ENCODE results near the gene PTPN23. TPM values are rescaled to one million over a fixed set of nuclear protein-coding genes. Genes with fewer than 3 reads are reported as not detected.

PTPN23 gene
- total RNA-seq, 1 donor from 2014 or later = 40.3 TPM

DNA sequence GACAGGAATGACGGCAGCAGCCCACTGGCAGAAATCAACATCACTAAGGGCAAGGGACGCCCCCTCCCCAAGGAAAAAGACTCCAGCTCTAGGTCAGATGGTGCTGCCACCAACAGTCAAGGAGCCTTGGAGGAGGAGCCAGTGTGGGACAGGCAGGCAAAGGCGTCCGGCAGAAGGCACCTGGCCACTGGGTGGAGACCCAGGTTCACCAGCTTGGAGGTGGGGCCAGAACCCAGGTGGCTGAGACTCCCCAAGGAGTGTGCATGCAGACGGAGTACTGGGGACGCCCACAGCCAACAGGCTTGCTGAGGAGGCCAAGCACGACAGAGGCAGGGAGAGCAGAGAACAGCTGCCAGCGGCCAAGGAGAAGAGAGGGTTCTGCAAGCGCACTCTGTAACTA lies 35.2 kb downstream of the PTPN23 start:
- no peak for FAIRE-seq

DNA sequence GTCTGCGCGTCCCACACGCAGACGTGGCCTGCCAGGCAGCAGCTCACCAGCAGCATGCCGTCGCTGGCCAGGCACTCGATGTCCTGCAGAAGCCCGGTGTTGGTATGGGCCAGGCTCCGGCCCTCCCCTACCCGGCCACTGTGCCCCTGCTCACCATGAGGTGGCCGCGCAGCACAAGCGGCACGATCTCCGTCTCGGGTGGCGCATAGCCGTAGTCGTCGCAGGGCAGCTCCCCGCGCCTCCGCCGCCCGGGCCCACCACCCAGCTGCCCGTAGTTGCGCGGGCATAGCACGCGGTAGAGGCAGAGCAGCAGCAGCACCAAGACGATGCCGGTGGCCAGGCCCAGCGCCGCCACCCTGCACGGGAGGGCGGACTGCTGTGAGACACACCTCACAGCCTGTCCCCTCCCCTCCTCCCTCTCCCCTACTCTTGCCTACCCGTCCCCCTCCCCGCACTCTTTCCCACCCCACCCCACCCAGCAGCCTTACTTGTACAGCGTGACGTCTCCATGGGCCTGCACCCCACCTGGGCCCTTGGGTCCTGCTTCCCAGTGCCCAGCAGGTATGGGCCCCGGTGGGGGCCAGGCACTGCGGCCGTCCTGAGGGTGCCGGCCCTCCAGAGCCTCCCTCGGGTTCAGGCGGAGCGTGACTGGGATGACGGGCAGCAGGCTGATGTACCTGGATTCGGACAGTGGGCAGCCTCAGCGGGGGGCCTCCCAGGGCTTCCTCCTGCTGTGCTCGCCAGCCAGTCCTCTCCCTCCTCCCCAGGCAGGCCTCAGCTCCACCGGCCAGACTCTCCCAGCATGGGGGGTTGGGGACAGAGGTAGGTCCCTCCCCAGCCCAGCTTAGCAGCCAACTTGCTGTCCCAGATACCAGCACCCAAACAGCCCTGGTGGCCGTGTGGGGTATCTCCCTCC lies 37.6 kb downstream of the PTPN23 start:
- no peaks in the 10 kb centered on the region for H3K79me2 ChIP-seq (ENCODE audit: insufficient read depth, low read length)
- H3K36me3 ChIP-seq (ENCODE audit: insufficient read depth, low read length) = peaks cover 3% of the 10 kb centered on the region
- no peak overlapping the region for H3K27ac ChIP-seq (ENCODE audit: low read depth, low read length)
- Mint-ChIP-seq H3K9me3 (ENCODE audit: unreplicated experiment) (no peaks in the 10 kb centered on the region), H3K27me3 (ENCODE audit: low read depth, unreplicated experiment) (no peaks in the 10 kb centered on the region), H3K4me1 (ENCODE audit: low read depth, unreplicated experiment) (peaks cover 4% of the 10 kb centered on the region), H3K36me3 (ENCODE audit: low read depth, unreplicated experiment) (peaks cover 17% of the 10 kb centered on the region), H3K27ac (ENCODE audit: unreplicated experiment) (no peak overlapping the region), H3K4me3 (ENCODE audit: unreplicated experiment) (no peak overlapping the region)
- peaks cover 7% of the 10 kb centered on the region for H3K4me1 ChIP-seq (ENCODE audit: insufficient read depth, low read length)
- no peak overlapping the region for H3K9ac ChIP-seq (ENCODE audit: low read length)
- H2AFZ ChIP-seq (ENCODE audit: low read depth, low read length) = no peak overlapping the region
- TF ChIP-seq, protein P1, sequence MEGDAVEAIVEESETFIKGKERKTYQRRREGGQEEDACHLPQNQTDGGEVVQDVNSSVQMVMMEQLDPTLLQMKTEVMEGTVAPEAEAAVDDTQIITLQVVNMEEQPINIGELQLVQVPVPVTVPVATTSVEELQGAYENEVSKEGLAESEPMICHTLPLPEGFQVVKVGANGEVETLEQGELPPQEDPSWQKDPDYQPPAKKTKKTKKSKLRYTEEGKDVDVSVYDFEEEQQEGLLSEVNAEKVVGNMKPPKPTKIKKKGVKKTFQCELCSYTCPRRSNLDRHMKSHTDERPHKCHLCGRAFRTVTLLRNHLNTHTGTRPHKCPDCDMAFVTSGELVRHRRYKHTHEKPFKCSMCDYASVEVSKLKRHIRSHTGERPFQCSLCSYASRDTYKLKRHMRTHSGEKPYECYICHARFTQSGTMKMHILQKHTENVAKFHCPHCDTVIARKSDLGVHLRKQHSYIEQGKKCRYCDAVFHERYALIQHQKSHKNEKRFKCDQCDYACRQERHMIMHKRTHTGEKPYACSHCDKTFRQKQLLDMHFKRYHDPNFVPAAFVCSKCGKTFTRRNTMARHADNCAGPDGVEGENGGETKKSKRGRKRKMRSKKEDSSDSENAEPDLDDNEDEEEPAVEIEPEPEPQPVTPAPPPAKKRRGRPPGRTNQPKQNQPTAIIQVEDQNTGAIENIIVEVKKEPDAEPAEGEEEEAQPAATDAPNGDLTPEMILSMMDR (IDR thresholded peaks at IDR 0.05; ENCODE audit: insufficient read depth, low read depth, low read length) = no peak
- TF ChIP-seq EZH2 (IDR thresholded peaks at IDR 0.05; ENCODE audit: insufficient read depth, low read length) = no peak
- DNase-seq (ENCODE audit: low read depth) = no peak
- FAIRE-seq = no peak
- no peaks in the 10 kb centered on the region for H3K9me3 ChIP-seq (ENCODE audit: insufficient read depth, low read depth, low read length)
- no peak overlapping the region for H3K4me3 ChIP-seq (ENCODE audit: insufficient read depth, low read depth, low read length)
- H3K27me3 ChIP-seq (ENCODE audit: insufficient read depth, low read length) = no peaks in the 10 kb centered on the region
- peaks cover 3% of the 10 kb centered on the region for H4K20me1 ChIP-seq (ENCODE audit: insufficient read depth, low read length)
- H3K4me2 ChIP-seq (ENCODE audit: low read length) = no peak overlapping the region

More for the DNA sequence above, 35.2 kb downstream of the PTPN23 start:
- Mint-ChIP-seq H3K27me3 (ENCODE audit: low read depth, unreplicated experiment) (no peaks in the 10 kb centered on the region), H3K27ac (ENCODE audit: unreplicated experiment) (no peak overlapping the region), H3K36me3 (ENCODE audit: low read depth, unreplicated experiment) (peaks cover 18% of the 10 kb centered on the region), H3K4me1 (ENCODE audit: low read depth, unreplicated experiment) (peaks cover under 1% of the 10 kb centered on the region), H3K4me3 (ENCODE audit: unreplicated experiment) (no peak overlapping the region), H3K9me3 (ENCODE audit: unreplicated experiment) (no peaks in the 10 kb centered on the region)
- Histone ChIP-seq H3K27ac (ENCODE audit: low read depth, low read length) (no peak overlapping the region), H3K27me3 (ENCODE audit: insufficient read depth, low read length) (no peaks in the 10 kb centered on the region), H3K4me1 (ENCODE audit: insufficient read depth, low read length) (peaks cover 3% of the 10 kb centered on the region), H3K9me3 (ENCODE audit: insufficient read depth, low read depth, low read length) (no peaks in the 10 kb centered on the region), H3K79me2 (ENCODE audit: insufficient read depth, low read length) (no peaks in the 10 kb centered on the region), H3K4me2 (ENCODE audit: low read length) (no peak overlapping the region), H4K20me1 (ENCODE audit: insufficient read depth, low read length) (peaks cover 10% of the 10 kb centered on the region), H2AFZ (ENCODE audit: low read depth, low read length) (no peak overlapping the region), H3K4me3 (ENCODE audit: insufficient read depth, low read depth, low read length) (no peak overlapping the region), H3K9ac (ENCODE audit: low read length) (no peak overlapping the region), H3K36me3 (ENCODE audit: insufficient read depth, low read length) (peaks cover 9% of the 10 kb centered on the region)
- TF ChIP-seq, protein P1 (IDR thresholded peaks at IDR 0.05; ENCODE audit: insufficient read depth, low read depth, low read length) = no peak
- no peak for TF ChIP-seq EZH2 (IDR thresholded peaks at IDR 0.05; ENCODE audit: insufficient read depth, low read length)
- DNase-seq (ENCODE audit: low read depth) = no peak

All from astrocyte (in vitro differentiated cells and primary cell).